GF-D8 (cell line): ENCODE measurements around the gene GALNT17.

Experiments
- DNase-seq: peaks from one replicate; lab custom pipeline; 2025; lab: John Stamatoyannopoulos, UW

The GALNT17 gene

DNA sequence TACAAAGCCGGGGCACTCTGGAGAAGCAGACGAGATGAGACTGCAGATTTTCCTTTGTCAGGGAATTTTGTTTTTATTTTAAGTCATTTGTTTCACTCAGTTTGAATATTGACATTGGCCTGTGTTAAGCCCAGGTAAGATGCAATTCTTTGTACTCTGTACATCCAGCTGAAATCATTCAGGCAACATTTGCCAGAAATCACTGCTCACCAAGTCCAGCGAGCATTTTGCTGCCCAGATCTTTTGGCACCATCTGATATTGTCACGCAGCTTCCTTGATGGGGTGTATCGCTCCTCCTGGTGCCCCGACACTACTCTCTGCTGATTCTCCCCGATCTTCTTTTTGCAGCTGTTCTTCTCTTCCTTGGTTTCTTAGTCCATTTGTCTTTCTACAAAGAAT is 261.7 kb downstream of the GALNT17 start:
- DNase-seq: no peak

DNA sequence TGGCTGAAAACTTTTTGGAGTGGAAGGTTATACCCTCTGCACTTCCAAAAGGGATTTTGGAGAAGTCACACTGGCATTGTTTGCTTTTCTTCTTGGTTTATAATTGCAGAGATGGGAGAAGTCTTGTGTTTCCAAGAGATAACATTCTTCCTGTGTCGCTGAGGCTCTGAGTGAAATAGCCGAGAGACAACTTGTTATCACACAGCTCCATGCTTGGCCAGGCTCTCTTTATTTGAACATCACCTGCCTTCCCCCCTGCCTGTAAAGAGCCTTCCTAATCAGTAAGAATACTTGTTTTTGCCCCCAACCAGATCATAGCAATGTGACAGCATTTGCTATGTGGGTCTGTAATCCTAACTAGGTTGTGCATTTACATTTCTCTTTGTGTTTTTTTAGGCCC is 270.7 kb downstream of the GALNT17 start:
- DNase-seq: no peak

GRCh38 chr7:71403202-71403946 is 271.4 kb downstream of the GALNT17 start:
- no peak for DNase-seq

DNA sequence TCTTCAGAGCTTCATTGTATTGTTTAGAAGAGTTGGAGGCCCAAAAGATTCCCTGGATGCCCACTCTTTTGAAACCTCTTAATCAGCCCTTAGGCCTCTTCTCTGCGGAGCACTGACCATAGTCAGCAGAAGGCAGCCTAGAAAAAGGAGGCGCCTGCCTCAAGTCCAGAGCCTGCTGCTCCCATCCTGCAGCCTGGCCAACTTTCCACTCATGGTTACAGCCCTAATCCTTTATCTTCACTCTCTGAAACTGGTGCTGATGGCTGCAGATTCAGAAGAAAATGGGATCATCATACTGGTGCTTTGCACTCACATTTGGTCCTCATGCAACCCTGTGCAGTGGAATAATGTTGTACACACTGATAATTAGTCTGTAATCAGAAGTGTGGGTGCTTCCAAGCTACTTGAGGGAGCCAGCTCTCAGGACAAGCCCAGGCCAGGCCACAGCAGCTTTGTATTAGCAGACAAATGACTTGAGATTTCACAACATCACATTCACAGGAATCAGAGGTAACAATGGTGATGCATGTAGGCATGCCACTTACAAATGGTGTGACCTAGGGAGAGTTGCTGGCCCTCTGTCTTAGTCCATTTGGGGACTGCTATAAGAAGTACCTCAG is 272.9 kb downstream of the GALNT17 start:
- DNase-seq: no peak

GRCh38 chr7:71408271-71408670 is 276.3 kb downstream of the GALNT17 start:
- no peak for DNase-seq

GRCh38 chr7:71409550-71410157 is 277.7 kb downstream of the GALNT17 start:
- no peak for DNase-seq

DNA sequence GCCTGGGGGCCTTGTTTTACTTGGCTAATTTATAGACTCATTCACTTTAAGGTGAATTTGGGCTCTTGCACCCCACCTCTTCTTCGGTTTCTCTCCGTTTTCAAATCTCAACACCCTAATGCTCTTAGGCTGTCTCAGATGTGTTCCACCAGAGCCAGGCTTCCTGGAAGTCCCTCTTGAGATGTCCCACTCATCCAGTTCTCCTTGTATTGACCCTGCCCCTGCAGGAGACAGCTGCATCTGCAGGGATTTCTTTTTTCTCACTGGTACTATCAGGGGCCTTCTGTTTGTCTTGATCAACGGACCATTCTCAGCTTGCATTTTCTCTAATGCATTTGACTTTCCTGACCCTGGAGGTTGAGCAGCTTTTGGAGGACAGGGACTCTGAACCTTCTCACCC is 279.5 kb downstream of the GALNT17 start:
- no peak for DNase-seq

DNA sequence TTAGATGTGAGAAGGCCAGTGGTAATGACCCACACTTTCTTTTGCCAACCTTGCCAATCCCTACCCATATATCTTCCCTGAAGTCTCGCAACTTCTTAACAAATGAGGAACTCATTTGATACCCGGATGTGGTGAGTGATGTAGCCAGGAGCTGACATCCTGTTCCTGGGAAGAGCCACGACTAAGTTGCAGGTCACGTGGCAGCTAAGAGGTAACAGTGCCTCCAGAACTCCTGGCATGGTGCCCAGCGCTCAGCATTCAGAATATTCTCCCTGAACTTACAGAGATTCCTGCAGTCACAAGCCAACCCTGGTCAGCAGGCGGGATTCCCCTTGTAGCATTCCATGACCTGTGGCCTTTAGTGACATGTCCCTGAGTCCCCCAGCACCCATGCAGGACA is 282.5 kb downstream of the GALNT17 start:
- DNase-seq: peak; percentile 65

DNA sequence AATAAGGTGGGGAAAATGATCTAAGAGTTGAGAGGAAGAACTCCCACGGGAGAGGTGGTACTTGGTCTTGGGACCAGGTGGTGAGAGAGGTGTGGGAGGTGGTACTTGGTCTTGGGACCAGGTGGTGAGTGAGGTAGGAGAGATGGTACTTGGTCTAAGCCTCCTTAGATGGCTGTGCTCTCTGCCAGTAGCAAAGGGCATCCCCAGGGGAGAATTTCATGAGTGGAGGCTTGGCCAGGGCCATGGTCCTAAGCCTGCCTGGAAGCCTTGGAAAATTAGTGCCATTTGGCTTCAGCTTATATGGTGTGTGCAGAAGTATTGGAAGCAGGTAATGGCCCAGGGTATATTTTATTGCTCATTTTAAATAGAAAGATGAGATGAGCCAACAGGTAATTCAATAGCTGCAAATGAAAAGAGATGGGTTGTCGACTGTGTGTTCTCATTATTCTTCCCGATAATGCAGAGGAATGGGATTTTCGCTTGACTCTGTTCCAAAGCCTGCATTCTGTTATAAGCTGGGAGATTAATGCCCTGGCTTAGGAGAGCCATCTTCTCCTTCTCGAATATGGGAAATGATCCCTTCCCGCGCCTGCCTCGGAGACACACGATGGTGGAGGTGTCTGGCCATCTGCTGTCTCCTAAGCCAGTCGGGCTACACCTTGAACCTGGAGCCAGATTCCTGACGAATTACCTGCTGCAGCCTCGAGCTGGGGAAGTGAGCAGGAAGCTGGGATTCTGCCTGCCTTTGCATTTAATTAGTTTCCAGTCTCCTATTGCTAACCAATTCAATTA is 287.8 kb downstream of the GALNT17 start:
- DNase-seq: no peak

DNA sequence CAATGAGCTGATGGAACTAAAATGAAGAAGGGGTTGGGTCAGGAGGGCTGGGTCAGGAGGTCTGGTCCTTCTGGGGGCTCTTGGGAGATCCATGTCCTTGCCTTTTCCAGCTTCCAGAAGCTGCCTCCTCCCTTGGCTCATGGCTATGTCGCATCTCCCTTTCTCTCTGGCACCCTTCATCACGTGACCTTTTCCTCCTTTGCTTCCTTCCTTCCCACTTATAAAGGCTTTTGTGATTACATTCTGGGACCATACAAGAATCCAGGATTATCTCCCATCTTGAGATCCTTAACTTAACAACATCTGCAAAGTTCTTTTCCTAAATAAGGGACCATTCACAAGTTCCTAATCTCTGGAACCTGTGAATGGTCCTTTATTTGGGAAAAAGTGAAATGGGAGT is 290.2 kb downstream of the GALNT17 start:
- DNase-seq: no peak

- DNase-seq: no peak
Observed at GRCh38 chr7:71424166-71425035, 292.5 kb downstream of the GALNT17 start.

- DNase-seq: no peak
Observed at GRCh38 chr7:71429083-71429482, 297.1 kb downstream of the GALNT17 start.

DNA sequence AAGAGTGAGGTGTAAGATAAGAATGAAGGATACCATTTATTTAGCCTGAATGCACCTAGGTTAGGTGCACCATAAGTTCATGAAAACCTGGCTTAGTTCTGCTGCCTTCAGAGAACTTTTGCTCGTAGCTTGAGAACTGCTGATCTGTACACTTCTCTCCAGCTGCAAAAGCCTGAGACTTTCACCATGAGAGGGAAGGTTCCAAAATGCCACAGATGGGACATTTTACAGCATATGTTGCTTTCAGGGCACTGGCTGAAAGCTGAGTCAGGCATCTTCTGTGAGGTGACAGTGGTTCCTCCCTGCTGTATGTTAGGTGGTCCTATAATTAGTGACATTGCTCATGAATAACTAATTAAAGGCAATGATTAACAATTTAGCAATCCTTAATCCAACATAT is 298.3 kb downstream of the GALNT17 start:
- no peak for DNase-seq

DNA sequence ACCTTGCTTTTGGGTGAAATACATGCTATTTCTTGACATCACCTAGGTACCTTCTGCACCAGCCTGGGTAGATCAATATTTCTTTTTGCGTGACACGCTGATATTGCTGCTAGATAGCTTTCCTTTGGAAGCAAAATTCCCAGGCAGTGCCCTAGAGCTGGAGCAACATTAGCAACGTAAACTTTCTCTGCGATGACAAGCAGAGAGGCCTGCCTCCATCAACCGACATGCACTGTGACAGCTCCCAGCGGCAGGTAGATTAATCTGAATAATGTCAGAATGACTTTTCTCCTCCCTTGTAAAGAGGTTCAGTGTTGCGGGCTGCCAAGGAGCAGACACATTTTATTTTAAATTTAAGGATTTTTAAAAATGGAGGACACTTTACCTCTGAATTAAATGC is 307.4 kb downstream of the GALNT17 start:
- DNase-seq: no peak

GRCh38 chr7:71442492-71443190 is 310.7 kb downstream of the GALNT17 start:
- peak; percentile 82 for DNase-seq

GRCh38 chr7:71443191-71443530 is 311.2 kb downstream of the GALNT17 start:
- no peak for DNase-seq

DNA sequence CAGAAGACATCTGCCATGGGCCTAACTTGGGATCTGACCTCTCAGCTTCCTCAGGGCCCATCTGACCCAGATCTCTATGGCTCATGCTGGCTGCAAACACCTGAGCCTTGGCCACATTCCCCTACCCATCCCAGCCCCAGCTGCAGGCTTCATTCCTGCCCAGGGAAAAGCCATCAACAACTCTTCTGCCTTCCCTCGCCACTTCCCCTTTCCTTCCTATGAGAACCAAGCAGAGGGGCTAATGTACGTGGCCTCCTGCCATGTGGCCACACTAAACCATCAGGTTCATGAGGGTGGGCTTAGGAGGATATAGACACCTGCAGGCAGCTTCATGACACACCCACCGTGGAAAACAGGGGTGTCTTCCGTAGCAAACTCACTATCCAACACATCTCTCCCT is 312.2 kb downstream of the GALNT17 start:
- no peak for DNase-seq

GRCh38 chr7:71453630-71454029 is 321.7 kb downstream of the GALNT17 start:
- no peak for DNase-seq

- no peak for DNase-seq
Observed at GRCh38 chr7:71454981-71455380, 323.0 kb downstream of the GALNT17 start.

DNA sequence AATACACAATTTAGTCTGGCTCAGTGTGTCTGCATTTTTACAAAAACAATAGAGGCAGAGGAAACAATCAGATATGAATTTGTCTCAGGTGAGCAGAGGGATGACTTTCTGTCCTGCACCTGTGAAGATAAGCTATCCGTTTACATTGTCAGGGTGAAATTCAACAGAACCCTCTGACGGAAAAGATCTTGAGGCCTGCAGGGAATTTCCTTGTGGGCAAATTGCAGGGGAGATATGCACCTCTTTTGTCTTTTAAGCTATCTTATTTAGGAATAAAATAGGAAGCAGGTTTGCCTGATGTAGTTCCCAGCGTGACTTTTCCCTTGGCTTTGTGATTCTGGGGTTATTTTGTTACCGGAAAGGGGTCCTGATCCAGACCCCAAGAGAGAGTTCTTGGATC is 325.1 kb downstream of the GALNT17 start:
- DNase-seq: no peak
